Epithelial cell of esophagus (primary cell): ENCODE data around the gene LYPLAL1.
A peak's percentile ranks its signal among the peaks of the same experiment; 100 is the strongest.

ENCODE experiments used
- DNase-seq: peaks from one replicate; pipeline ENCODE4 v3.0.0; 2010; ENCODE audit warnings: low read depth
- H3K4me3 ChIP-seq: 2 replicates; pipeline ENCODE4 v1.5.1; 2011; ENCODE audit warnings: mild to moderate bottlenecking, low read length, control low read depth
- CTCF ChIP-seq: IDR thresholded peaks from 2 replicates; pipeline ENCODE4 v1.5.1; 2011; ENCODE audit warnings: low read depth, mild to moderate bottlenecking, low read length, control low read depth, inconsistent platforms; ENCODE audit not compliant: insufficient read depth; ENCODE audit errors: missing control alignments

Gene LYPLAL1

GRCh38 chr1:219138747-219139146 lies 34.9 kb upstream of the LYPLAL1 start:
- DNase-seq = no peak
- no peak overlapping the region for H3K4me3 ChIP-seq
- no peak for TF ChIP-seq CTCF

GRCh38 chr1:219140303-219140877 lies 33.3 kb upstream of the LYPLAL1 start:
- no peak for TF ChIP-seq CTCF
- no peak for DNase-seq
- no peak overlapping the region for H3K4me3 ChIP-seq

- peak; percentile 27 for DNase-seq
- no peak for TF ChIP-seq CTCF
Measured at GRCh38 chr1:219143735-219144134, 29.9 kb upstream of the LYPLAL1 start.

GRCh38 chr1:219144658-219145315 lies 28.9 kb upstream of the LYPLAL1 start:
- no peak overlapping the region for H3K4me3 ChIP-seq
- TF ChIP-seq CTCF = no peak
- no peak for DNase-seq

More at GRCh38 chr1:219143735-219144134, 29.9 kb upstream of the LYPLAL1 start:
- H3K4me3 ChIP-seq = no peak overlapping the region

- no peak for TF ChIP-seq CTCF
- DNase-seq = no peak
Measured at GRCh38 chr1:219147571-219148019, 26.1 kb upstream of the LYPLAL1 start.

GRCh38 chr1:219149009-219149577 lies 24.6 kb upstream of the LYPLAL1 start:
- no peak overlapping the region for H3K4me3 ChIP-seq
- DNase-seq = no peak
- no peak for TF ChIP-seq CTCF

More at GRCh38 chr1:219147571-219148019, 26.1 kb upstream of the LYPLAL1 start:
- no peak overlapping the region for H3K4me3 ChIP-seq
